ENCODE data around the gene LATS1.

GRCh38 chr6:149686230-149686629, 31.7 kb downstream of the LATS1 start:
- TF ChIP-seq CTCF (IDR thresholded peaks at IDR 0.05), result no peak
- no peak for TF ChIP-seq POLR2A (IDR thresholded peaks at IDR 0.05)

Data from body of pancreas (tissue), 4 donors.